Heart left ventricle (tissue), 13 donors: ENCODE results near the gene SPATA33.

Experiments
- POLR2A ChIP-seq, 2 donors: fragments of 450-650 bp; IDR thresholded peaks; one replicate each; pipeline ENCODE4 v1.6.1; 2017; ENCODE audit warnings: antibody characterized with exemption in 2 of 2, mild to moderate bottlenecking in 2 of 2, moderate library complexity in 2 of 2
- TF ChIP-seq, protein P1 (sequence below), 12 donors: fragments of 200-600 bp; sonication (generic) in 4 of 12; IDR thresholded peaks; one replicate each; pipeline versions ENCODE4 v1.5.0 to v1.8.0; 2018 to 2022; ENCODE audit warnings: antibody characterized with exemption in 12 of 12, mild to moderate bottlenecking in 5 of 12
- donor health status: ischemic (EF 13 %, LVEDD 7.1; RV severe dilation, severe dysfunction).
- donor health status: DM: no; HTN: yes; CAD: no.
- donor health status: DM: no; HTN: no; CAD: no.
- donor health status: ischemic (EF 25% LVEDD 6.9; RV normal size, moderate dysfunction).
- donor health status: ischemic (EF 25% LVEDD 5.7; RV mildly dilated, moderate dysfunction).
- donor health status: ischemic (EF 35%, LVEDD 5.7; RV mildly dilated, moderate dysfunction).
- donor health status: nonischemic (EF 11% LVEDD 7.7; RV severe dilation, severe dysfunction).
- donor health status: DM: yes; HTN: yes; CAD: no.
- donor health status: PGD.
- donor health status: ischemic (EF 29% LVEDD 5.4; RV normal size, mild dysfunction).
- donor health status: nonischemic (EF 23%, LVEDD 6.1; RV moderate dilation, normal function).

- TF ChIP-seq, protein P1, sequence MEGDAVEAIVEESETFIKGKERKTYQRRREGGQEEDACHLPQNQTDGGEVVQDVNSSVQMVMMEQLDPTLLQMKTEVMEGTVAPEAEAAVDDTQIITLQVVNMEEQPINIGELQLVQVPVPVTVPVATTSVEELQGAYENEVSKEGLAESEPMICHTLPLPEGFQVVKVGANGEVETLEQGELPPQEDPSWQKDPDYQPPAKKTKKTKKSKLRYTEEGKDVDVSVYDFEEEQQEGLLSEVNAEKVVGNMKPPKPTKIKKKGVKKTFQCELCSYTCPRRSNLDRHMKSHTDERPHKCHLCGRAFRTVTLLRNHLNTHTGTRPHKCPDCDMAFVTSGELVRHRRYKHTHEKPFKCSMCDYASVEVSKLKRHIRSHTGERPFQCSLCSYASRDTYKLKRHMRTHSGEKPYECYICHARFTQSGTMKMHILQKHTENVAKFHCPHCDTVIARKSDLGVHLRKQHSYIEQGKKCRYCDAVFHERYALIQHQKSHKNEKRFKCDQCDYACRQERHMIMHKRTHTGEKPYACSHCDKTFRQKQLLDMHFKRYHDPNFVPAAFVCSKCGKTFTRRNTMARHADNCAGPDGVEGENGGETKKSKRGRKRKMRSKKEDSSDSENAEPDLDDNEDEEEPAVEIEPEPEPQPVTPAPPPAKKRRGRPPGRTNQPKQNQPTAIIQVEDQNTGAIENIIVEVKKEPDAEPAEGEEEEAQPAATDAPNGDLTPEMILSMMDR (IDR thresholded peaks at IDR 0.05) = no peak
- no peak for TF ChIP-seq POLR2A (IDR thresholded peaks at IDR 0.05)
Measured at GRCh38 chr16:89709716-89710432, 52.2 kb downstream of the SPATA33 start.
